Measurements from ENCODE around the gene DNAJC9.

DNA sequence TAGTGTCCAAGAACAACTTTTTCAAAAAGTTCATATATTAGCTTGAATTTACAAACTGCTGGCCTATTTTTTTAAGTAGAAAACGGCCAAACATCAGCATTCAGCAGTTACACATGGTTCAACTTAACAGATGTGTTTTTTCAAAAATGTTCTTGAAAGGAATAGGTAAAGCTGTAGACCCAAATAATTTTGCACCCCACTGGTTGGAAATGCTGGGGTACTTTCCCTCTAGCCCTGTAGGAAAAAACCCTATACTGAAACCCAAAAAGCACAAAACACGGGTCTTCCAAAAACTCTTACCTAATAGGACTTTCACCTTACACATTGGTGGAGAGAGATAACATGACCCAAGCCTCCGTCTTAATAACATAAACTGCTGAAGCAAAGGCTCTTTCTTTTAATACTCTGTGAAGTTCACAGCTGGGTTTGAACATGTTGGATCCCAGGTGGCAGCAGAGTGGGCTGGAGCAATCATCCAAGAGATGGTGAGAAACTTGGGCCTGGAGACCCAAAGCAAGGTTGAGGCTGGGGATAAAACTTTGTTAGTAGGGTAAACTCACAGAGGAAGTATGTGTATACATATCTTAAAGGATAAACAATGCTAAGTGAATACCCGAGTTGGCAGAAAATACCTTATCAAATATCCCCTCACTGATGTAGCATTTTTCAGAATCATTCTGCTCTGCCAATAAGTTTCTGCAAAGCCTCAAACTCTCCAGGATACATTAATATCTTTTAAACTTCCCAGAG is 629 bp upstream of the DNAJC9 start:
- TF ChIP-seq POLR2A (IDR thresholded peaks at IDR 0.05) (no peak), EP300 (IDR thresholded peaks at IDR 0.05) (no peak), POLR2AphosphoS5 (IDR thresholded peaks at IDR 0.05) (no peak)
- TF ChIP-seq, protein P1, sequence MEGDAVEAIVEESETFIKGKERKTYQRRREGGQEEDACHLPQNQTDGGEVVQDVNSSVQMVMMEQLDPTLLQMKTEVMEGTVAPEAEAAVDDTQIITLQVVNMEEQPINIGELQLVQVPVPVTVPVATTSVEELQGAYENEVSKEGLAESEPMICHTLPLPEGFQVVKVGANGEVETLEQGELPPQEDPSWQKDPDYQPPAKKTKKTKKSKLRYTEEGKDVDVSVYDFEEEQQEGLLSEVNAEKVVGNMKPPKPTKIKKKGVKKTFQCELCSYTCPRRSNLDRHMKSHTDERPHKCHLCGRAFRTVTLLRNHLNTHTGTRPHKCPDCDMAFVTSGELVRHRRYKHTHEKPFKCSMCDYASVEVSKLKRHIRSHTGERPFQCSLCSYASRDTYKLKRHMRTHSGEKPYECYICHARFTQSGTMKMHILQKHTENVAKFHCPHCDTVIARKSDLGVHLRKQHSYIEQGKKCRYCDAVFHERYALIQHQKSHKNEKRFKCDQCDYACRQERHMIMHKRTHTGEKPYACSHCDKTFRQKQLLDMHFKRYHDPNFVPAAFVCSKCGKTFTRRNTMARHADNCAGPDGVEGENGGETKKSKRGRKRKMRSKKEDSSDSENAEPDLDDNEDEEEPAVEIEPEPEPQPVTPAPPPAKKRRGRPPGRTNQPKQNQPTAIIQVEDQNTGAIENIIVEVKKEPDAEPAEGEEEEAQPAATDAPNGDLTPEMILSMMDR (IDR thresholded peaks at IDR 0.05) = no peak
